Right lobe of liver (tissue), 4 donors: ENCODE data around the gene TFIP11.

ENCODE experiments used
- CTCF ChIP-seq, 4 donors: fragments of 200-600 bp in 3 of 4; fragments of 450-650 bp in 1 of 4; IDR thresholded peaks; one replicate each; pipeline versions ENCODE4 v1.5.1 to v1.8.0; 2016 to 2022; ENCODE audit warnings: antibody characterized with exemption in 4 of 4, mild to moderate bottlenecking in 2 of 4
- POLR2A ChIP-seq: fragments of 450-650 bp; IDR thresholded peaks from one replicate; pipeline ENCODE4 v1.6.1; 2017; ENCODE audit warnings: antibody characterized with exemption, mild to moderate bottlenecking
- donor health status: DM: no; HTN: no; CAD: no.
- donor health status: DM: no; HTN: no; CAD: no.
- donor health status: DM: no; HTN: yes; CAD: no.

DNA sequence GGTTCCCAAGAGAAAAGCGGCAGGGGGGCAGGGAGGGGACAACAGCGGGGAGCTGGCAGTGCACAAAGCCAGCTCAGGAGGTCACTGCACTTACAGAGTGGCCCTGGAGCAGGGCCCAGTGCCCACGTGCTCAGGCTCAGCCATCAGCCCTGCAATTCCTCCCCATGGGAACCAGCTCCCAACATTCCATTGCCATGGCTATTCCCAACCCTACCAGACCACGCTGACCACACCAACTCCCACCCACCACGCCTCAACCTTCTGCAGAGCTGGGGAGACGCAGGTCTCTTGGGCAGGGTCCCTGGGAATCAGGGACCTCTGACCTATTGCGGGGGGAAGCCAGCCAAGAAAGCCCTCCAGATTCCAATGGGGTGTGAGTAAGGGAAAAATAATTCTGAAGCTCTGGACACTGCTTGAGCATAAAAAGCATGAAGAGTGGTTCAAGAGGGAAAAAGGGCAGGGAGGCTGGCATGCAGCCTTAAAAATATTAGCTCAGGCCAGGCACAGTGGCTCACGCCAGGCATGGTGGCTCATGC lies 38.3 kb upstream of the TFIP11 start:
- TF ChIP-seq CTCF (IDR thresholded peaks at IDR 0.05) (no peak), POLR2A (no peak)
